Activated CD4-positive, alpha-beta memory T cell treated with anti-CD3 and anti-CD28 coated beads for 36 hours (primary cell): ENCODE data around the gene FAM111A. TPM values are rescaled to one million over a fixed set of nuclear protein-coding genes. Genes with fewer than 3 reads are reported as not detected.

Experiments used
- CTCF ChIA-PET: fragments of 350-600 bp; sonication (Branson Sonifier 250); formaldehyde crosslinking; loops from one replicate; lab custom pipeline; 2021; ENCODE audit warnings: antibody characterized with exemption, inconsistent platforms; lab: Charles Lee
- POLR2A ChIA-PET: fragments of 350-600 bp; sonication (Branson Sonifier 250); formaldehyde crosslinking; loops from one replicate; lab custom pipeline; 2021; ENCODE audit warnings: antibody characterized with exemption; lab: Charles Lee
- DNase-seq: peaks from one replicate; pipeline ENCODE4 v3.0.0-alpha.2; 2020
- H3K27ac Mint-ChIP-seq: one replicate; pipeline ENCODE4 v1.8.0; 2021; ENCODE audit warnings: mixed read lengths
- H3K27me3 Mint-ChIP-seq: one replicate; pipeline ENCODE4 v1.8.0; 2021; ENCODE audit warnings: mixed read lengths
- H3K36me3 Mint-ChIP-seq: one replicate; pipeline ENCODE4 v1.8.0; 2021; ENCODE audit warnings: mixed read lengths
- H3K4me1 Mint-ChIP-seq: one replicate; pipeline ENCODE4 v1.8.0; 2021; ENCODE audit warnings: low read depth, mixed read lengths
- H3K4me3 Mint-ChIP-seq: one replicate; pipeline ENCODE4 v1.8.0; 2021; ENCODE audit warnings: mild to moderate bottlenecking, mixed read lengths
- H3K9me3 Mint-ChIP-seq: one replicate; pipeline ENCODE4 v1.8.0; 2021; ENCODE audit warnings: mixed read lengths
- intact Hi-C: fragments of 100-400 bp; cut with micrococcal nuclease; formaldehyde crosslinking; loops from one replicate; pipeline ENCODE4 v1.15.1; 2023
- total RNA-seq, 2 experiments: library from RNA; stranded (reverse); gene quantifications; one replicate each; pipeline ENCODE4 v1.2.3, GENCODE V29; 2021

Gene FAM111A
- total RNA-seq, 2 experiments from 2014 or later = 87.6 to 87.8 TPM

DNA sequence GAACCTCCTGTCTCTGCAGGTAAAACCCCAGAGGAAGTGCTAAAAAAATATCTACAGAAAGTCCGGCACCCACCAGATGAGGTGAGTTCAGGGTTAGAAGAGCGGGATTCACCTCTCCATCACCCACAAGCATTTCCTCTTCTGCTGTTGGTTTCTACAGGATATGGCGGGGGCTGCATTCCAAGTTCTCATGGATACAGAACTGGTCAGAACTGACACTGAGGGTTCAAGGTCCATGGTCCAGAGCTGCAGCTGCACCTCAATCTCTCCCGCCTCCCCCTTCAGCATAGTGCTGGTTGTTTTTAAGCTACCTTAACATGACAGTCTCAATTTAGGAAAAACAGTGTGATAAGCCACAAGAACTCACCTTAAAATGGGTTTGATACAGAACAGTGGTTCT is 48.4 kb downstream of the FAM111A start:
- no peak overlapping the region for H3K4me3 Mint-ChIP-seq
- H3K27ac Mint-ChIP-seq = no peak overlapping the region
- ChIA-PET CTCF (interaction anchor here (1.3 to 2.7 kb wide), 2 partner anchors 15 to 20 kb away, joined by 4 to 11 read pairs; partner anchors contain the start of gene DTX4), POLR2A (no interaction called here)
- H3K36me3 Mint-ChIP-seq = peaks cover 2% of the 10 kb centered on the region
- H3K9me3 Mint-ChIP-seq = no peaks in the 10 kb centered on the region
- H3K27me3 Mint-ChIP-seq = no peaks in the 10 kb centered on the region
- DNase-seq = no peak
- intact Hi-C loops = no loop called here
- peaks cover 1% of the 10 kb centered on the region for H3K4me1 Mint-ChIP-seq

DNA sequence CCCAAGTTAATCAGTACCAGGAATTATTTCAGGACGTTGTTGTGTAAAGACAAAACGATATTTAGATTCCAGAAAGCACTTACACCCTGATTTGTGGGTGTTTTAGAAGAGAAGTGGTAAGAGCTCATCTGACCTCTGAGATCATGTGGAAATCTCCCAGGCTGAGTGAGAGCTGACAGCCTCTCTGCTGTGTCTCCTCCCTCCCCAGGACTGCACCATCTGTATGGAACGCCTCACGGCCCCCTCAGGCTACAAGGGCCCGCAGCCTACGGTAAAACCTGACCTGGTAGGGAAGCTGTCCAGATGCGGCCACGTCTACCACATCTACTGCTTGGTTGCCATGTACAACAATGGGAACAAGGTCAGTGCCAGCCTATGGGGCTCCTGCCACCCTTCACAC is 49.2 kb downstream of the FAM111A start:
- intact Hi-C loops = no loop called here
- POLR2A ChIA-PET = no interaction called here
- Mint-ChIP-seq H3K4me3 (no peak overlapping the region), H3K27ac (no peak overlapping the region), H3K9me3 (no peaks in the 10 kb centered on the region), H3K4me1 (no peaks in the 10 kb centered on the region), H3K27me3 (no peaks in the 10 kb centered on the region), H3K36me3 (peaks cover 2% of the 10 kb centered on the region)
- no peak for DNase-seq
- CTCF ChIA-PET = interaction anchor here (1.3 to 3.1 kb wide), 3 partner anchors 14 to 21 kb away, joined by 4 to 11 read pairs (median 10); partner anchors contain the start of gene DTX4

DNA sequence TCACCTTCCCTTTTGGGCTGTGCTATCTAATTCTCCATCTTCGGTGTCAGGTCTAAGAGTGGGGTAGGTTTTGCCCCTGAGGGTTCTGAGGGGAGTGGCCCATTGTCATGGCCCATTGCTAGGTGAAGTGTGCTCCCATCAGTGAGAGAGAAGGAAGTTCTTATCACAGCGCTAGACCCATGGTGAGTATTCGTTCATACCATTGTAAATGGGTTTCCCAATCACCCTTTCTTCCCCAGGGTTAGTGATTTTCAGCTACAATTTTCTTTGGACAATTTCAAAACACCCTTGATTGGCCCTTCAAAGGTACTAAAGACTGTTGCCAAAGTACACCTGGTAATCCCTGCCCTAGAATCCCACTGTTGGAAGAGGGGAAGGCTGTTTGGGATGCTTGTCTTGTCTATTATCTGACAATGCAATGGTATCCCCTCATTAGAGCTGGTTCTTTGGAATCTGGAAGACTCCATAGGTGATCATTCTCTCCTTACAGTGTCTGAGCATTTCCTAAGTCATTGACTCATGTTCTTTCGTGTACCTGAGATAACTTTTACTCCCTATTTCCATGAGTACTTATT is 49.9 kb downstream of the FAM111A start:
- H3K36me3 Mint-ChIP-seq = peaks cover 4% of the 10 kb centered on the region
- no peak overlapping the region for H3K4me3 Mint-ChIP-seq
- DNase-seq = no peak
- intact Hi-C loops = no loop called here
- H3K27me3 Mint-ChIP-seq = no peaks in the 10 kb centered on the region
- H3K9me3 Mint-ChIP-seq = no peaks in the 10 kb centered on the region
- ChIA-PET POLR2A (no interaction called here), CTCF (interaction anchor here (0.8 to 3.1 kb wide), 3 partner anchors 14 to 57 kb away, joined by 3 to 10 read pairs (median 7); no protein-coding TSS in a partner anchor)
- H3K27ac Mint-ChIP-seq = no peak overlapping the region
- no peaks in the 10 kb centered on the region for H3K4me1 Mint-ChIP-seq

DNA sequence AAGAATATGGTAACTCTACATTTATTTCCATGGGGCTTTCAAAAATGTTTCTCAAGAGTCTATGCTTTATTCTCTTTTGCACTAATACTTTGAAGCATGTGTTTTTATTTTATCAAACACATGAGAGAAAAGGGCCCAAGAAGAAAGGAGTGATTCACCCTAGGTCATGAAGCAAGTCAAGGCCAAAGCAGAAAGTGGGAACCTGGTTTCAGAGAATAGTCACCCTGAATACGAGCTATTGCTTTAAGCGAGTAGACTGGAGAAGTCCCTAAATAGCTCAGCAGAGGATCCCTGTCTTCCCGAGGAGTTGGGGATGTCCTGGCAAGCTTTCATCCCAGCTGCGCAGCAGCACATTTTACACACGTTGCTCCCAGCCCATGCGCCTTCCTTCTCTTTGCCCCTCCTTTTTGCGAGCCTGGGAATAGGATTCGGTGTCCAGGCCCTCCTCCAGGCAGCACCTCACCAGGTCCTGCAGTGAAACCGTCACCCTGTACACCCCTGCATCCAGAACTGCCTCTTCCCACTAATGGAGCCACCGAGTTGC is 51.0 kb downstream of the FAM111A start:
- no peaks in the 10 kb centered on the region for H3K4me1 Mint-ChIP-seq
- no peak for DNase-seq
- ChIA-PET POLR2A (no interaction called here), CTCF (interaction anchor here (1.5 to 3.3 kb wide), 4 partner anchors 8 to 36 kb away, joined by 3 to 30 read pairs (median 8); partner anchors contain the start of gene DTX4)
- peaks cover 4% of the 10 kb centered on the region for H3K36me3 Mint-ChIP-seq
- H3K27me3 Mint-ChIP-seq = no peaks in the 10 kb centered on the region
- no peaks in the 10 kb centered on the region for H3K9me3 Mint-ChIP-seq
- intact Hi-C loops = no loop called here
- H3K4me3 Mint-ChIP-seq = no peak overlapping the region
- no peak overlapping the region for H3K27ac Mint-ChIP-seq

DNA sequence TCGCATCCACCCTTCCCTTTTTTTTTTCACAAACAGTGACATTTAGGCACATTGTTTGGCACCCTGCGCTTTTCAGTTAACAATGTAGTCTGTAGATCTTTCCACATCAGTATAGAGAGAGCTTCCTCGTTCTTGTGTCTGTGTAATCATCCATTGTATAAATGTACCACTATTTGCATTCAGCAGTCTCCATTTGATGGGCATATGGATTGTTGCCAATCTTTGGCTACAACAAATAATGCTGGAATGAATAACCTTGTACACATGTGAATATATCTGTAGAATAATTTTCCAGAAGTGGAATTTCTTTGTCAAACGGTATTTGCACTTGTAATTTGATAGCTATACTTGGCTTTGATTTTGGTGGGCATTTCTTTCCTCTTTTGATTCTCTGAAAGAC is 52.9 kb downstream of the FAM111A start:
- ChIA-PET POLR2A (no interaction called here), CTCF (interaction anchor here (3.3 kb wide), 1 partner anchor 10 kb away, joined by 30 read pairs; no protein-coding TSS in a partner anchor)
- intact Hi-C loops = no loop called here
- no peaks in the 10 kb centered on the region for H3K9me3 Mint-ChIP-seq
- peaks cover 4% of the 10 kb centered on the region for H3K36me3 Mint-ChIP-seq
- H3K4me3 Mint-ChIP-seq = no peak overlapping the region
- no peaks in the 10 kb centered on the region for H3K27me3 Mint-ChIP-seq
- DNase-seq = no peak
- H3K27ac Mint-ChIP-seq = no peak overlapping the region
- H3K4me1 Mint-ChIP-seq = peaks cover 13% of the 10 kb centered on the region

- ChIA-PET CTCF (interaction anchor here (3.3 kb wide), 1 partner anchor 11 kb away, joined by 30 read pairs; no protein-coding TSS in a partner anchor), POLR2A (no interaction called here)
- Mint-ChIP-seq H3K9me3 (no peaks in the 10 kb centered on the region), H3K27me3 (no peaks in the 10 kb centered on the region), H3K4me3 (no peak overlapping the region), H3K36me3 (peaks cover 4% of the 10 kb centered on the region), H3K27ac (no peak overlapping the region), H3K4me1 (peaks cover 16% of the 10 kb centered on the region)
- intact Hi-C loops = no loop called here
- no peak for DNase-seq
Observed at GRCh38 chr11:59196777-59197176, 54.1 kb downstream of the FAM111A start.

DNA sequence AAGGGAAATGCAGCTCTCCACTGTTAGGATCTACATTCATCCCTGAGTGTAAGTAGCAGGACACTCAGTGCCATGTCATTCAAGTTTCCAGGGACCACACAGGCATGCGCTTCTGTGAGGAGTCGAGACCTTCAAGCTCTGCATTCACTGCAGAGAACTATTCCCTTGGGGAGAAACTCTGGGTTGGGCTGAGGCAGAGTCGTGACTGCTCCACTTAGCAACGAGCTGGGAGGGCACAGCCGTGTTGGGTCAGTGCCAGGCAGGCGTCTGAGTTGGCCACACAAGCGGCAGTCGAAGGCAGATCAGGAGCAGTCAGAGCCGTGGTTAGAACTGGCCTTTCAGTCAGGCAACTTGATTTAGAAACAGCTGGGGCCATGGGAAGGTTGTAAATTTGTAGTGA is 55.3 kb downstream of the FAM111A start:
- H3K36me3 Mint-ChIP-seq = peaks cover 4% of the 10 kb centered on the region
- H3K4me1 Mint-ChIP-seq = peaks cover 16% of the 10 kb centered on the region
- no peak overlapping the region for H3K27ac Mint-ChIP-seq
- H3K27me3 Mint-ChIP-seq = no peaks in the 10 kb centered on the region
- ChIA-PET POLR2A (no interaction called here), CTCF (interaction anchor here (0.6 to 3.1 kb wide), 7 partner anchors 11 to 339 kb away, joined by 3 to 24 read pairs (median 3); partner anchors contain the start of gene DTX4)
- H3K4me3 Mint-ChIP-seq = no peak overlapping the region
- no peak for DNase-seq
- intact Hi-C loops = no loop called here
- H3K9me3 Mint-ChIP-seq = no peaks in the 10 kb centered on the region

- CTCF ChIA-PET = interaction anchor here (0.6 to 3.1 kb wide), 4 partner anchors 12 to 338 kb away, joined by 3 to 24 read pairs (median 10); partner anchors contain the start of gene DTX4
- intact Hi-C loops = no loop called here
- no peak overlapping the region for H3K4me3 Mint-ChIP-seq
- DNase-seq = no peak
- no peak overlapping the region for H3K27ac Mint-ChIP-seq
- POLR2A ChIA-PET = no interaction called here
- H3K27me3 Mint-ChIP-seq = no peaks in the 10 kb centered on the region
- peaks cover 4% of the 10 kb centered on the region for H3K36me3 Mint-ChIP-seq
- peaks cover 16% of the 10 kb centered on the region for H3K4me1 Mint-ChIP-seq
- no peaks in the 10 kb centered on the region for H3K9me3 Mint-ChIP-seq
Observed at GRCh38 chr11:59198726-59199125, 56.1 kb downstream of the FAM111A start.

DNA sequence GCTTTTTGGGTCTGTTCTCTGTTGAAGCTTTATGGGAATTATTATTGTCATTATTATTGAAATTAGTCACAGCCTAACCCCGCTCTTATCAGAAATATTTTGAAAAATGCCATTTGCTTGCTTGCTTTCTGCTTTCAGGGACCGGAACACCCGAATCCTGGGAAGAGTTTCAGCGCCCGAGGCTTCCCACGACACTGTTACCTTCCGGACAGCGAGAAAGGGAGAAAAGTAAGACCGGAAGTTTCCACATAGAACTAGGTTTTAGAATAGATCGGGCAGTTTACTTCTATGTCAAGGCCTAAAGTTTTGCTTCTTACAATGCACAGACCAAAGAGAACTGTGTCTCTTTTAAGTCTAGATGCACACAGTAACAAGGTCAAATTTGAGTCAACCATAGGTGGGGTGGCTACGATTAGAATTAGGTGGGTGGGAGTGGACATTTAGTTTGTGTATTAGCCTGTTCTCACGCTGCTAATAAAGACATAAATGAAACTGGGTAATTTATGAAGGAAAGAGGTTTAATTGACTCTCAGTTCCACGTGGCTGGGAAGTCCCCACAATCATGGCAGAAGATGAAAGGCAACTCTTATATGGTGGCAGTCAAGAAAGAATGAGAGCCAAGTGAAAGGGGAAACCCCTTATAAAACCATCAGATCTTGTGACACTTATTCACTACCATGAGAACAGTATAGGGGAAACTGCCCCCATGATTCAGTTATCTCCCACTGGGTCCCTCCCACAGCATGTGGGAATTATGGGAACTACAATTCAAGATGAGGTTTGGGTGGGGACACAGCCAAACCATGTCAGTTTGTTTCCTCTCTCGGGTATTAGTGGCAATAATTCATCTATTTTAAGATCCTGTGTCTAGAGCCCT is 57.1 kb downstream of the FAM111A start:
- Mint-ChIP-seq H3K36me3 (peaks cover 4% of the 10 kb centered on the region), H3K27me3 (no peaks in the 10 kb centered on the region), H3K4me3 (no peak overlapping the region), H3K9me3 (no peaks in the 10 kb centered on the region), H3K4me1 (peaks cover 16% of the 10 kb centered on the region), H3K27ac (peak overlapping the region; percentile 9)
- DNase-seq = peak; percentile 51
- intact Hi-C loops = loop anchor here (1.0 kb wide), 1 partner anchor 9 kb away; no protein-coding TSS in a partner anchor
- CTCF ChIA-PET = interaction anchor here (0.9 to 3.1 kb wide), 3 partner anchors 13 to 30 kb away, joined by 5 to 24 read pairs (median 18); partner anchors contain the start of gene DTX4
- POLR2A ChIA-PET = no interaction called here

- CTCF ChIA-PET = interaction anchor here (0.9 to 3.1 kb wide), 2 partner anchors 14 to 31 kb away, joined by 5 to 24 read pairs; no protein-coding TSS in a partner anchor
- Mint-ChIP-seq H3K9me3 (no peaks in the 10 kb centered on the region), H3K4me1 (peaks cover 16% of the 10 kb centered on the region), H3K4me3 (no peak overlapping the region), H3K27me3 (no peaks in the 10 kb centered on the region), H3K27ac (peak overlapping the region; percentile 9), H3K36me3 (peaks cover 3% of the 10 kb centered on the region)
- no peak for DNase-seq
- intact Hi-C loops = loop anchor here (1.0 kb wide), 1 partner anchor 8 kb away; no protein-coding TSS in a partner anchor
- POLR2A ChIA-PET = no interaction called here
Observed at GRCh38 chr11:59200423-59200746, 57.7 kb downstream of the FAM111A start.

DNA sequence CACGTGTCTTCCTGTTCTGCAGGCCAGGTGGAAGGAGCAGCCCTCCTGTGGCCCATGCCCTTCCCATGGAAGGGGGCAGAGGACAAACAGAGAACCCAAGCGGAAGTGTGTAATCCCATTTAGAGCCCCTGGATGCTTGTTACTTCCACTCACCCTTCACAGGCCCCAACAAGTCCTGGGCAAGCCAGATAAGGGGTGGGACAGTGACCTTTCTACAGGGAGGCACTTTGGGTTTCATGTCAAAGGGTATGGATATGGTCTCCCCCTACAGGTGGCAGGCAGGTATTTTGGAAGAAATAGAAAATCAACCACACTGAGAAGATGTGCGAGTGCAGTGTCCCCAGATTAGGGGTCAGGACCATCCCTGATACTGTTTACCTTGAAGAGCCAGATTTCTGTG is 58.7 kb downstream of the FAM111A start:
- peaks cover 2% of the 10 kb centered on the region for H3K36me3 Mint-ChIP-seq
- H3K4me3 Mint-ChIP-seq = no peak overlapping the region
- ChIA-PET POLR2A (no interaction called here), CTCF (interaction anchor here (3.7 to 6.5 kb wide), 2 partner anchors 15 to 30 kb away, joined by 27 to 61 read pairs; partner anchors contain the start of gene DTX4)
- H3K27ac Mint-ChIP-seq = no peak overlapping the region
- H3K4me1 Mint-ChIP-seq = peaks cover 16% of the 10 kb centered on the region
- H3K9me3 Mint-ChIP-seq = no peaks in the 10 kb centered on the region
- DNase-seq = no peak
- intact Hi-C loops = loop anchor here (1.0 kb wide), 1 partner anchor 30 kb away; no protein-coding TSS in a partner anchor
- no peaks in the 10 kb centered on the region for H3K27me3 Mint-ChIP-seq
